Stimulated activated CD8-positive, alpha-beta memory T cell treated with anti-CD3 and anti-CD28 coated beads, Interleukin-2, amount 100 ng/mL, for 48 hours (primary cell): ENCODE results near the gene MARS2.
"Not testable (repeated sequence)": the region's sequence is repeated elsewhere in the genome, so short reads cannot be mapped to it uniquely, and the experiment has no call there.

Experiments used
- DNase-seq, 2 donors: peaks; one replicate each; pipeline ENCODE4 v3.0.0-alpha.2; 2020; ENCODE audit warnings: low read depth in 2 of 2

MARS2 gene

DNA sequence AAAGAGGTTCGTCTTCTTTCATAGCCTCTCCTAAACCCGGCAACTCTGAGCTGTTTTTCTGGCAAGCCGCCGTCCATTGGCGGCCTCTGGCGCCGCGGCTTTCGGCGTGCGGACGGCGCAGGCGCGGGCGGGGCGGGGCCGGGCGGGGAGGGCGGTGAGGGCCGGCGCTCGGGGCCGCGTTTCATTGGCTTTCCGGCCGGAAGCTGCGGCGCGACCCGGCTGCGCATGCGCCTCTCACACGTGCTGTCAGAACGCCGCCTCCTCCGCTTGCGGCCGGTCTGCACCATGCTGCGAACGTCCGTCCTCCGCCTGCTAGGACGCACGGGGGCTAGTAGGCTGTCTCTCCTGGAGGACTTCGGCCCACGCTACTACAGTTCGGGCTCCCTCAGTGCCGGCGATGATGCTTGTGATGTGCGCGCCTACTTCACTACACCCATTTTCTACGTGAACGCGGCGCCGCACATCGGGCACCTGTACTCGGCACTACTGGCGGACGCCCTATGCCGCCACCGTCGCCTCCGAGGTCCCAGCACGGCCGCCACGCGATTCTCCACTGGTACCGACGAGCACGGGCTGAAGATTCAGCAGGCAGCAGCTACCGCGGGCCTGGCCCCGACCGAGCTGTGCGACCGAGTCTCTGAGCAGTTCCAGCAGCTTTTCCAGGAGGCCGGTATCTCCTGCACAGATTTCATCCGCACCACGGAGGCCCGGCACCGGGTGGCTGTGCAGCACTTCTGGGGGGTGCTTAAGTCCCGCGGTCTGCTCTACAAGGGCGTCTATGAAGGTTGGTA is at the start of gene MARS2:
TSS of gene MARS2 (plus strand) at position 249 of the 791 bp plus-strand sequence. CDS start at position 286, 37 bp downstream.
- peak; percentile 90 to 91 for DNase-seq

DNA sequence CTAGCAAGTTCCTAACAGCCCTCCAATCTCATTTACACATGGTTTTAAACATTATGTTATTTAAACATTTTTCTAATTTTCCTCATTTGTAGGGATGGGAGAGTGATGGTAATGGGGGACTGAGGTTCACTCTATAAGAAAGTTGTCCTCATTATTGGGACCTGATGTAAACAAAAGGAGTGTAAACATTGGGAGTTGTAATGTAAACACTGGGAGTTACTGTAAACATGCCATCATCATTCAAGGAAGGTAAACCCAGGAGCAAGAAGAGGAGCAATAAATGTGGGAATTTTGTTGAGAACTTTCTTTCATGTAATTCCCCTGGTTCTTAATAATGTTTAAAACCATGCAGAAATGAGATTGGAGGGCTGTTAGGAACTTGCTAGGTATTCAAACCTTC is 47.6 kb upstream of the MARS2 start:
- DNase-seq: no peak

DNA sequence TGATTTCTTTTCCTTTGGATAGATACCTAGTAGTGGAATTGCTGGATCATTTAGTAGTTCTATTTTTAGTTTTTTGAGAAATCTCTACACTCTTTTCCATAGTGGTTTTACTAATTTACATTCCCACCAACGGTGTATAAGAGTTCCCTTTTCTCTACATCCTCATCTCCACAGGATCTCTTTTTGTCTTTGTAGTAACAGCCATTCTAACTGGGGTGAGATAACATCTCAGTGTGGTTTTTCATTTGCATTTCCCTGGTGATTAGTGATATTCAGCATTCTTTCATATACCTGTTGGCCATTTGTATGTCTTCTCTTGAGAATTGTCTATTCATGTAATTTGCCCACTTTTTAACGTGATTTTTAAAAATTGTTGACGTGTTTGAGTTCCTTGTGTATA is 43.5 kb upstream of the MARS2 start:
- no peak for DNase-seq

DNA sequence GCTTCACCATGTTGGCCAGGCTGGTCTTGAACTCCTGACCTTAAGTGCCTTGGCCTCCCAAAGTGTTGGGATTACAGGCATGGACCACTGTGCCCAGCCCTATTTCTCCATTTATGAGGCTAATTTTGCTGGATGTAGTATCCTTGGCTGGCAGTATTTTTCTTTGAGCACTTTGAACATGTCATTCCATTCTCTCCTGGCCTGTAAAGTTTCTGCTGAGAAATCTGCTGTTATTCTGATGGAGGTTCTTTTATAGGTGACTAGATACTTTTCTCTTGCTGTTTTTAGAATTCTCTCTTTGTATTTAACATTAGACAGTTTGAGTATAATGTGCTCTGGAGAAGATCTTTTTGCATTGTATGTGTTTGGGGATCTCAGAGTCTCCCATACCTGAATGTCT is 38.9 kb upstream of the MARS2 start:
- no peak for DNase-seq

DNA sequence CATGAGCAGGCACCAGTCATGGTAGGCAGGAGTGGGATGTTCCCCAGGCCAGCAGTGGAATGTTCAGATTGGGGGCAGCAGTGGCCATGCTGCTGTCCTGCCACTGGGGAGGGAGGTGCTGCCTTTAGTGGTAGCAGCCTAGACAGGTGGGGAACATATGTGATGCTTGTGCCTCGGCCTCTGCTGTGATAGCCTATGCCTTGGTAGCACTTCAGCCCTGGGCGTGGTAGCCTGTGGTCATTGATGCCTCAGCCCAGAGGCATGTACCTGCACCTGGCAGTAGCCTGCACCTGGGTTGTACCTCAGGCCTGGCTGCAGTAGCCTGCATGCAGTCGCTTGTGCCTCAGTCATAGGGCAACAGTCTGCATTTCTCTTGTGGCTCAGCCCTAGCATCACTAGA is 36.9 kb upstream of the MARS2 start:
- no peak for DNase-seq

DNA sequence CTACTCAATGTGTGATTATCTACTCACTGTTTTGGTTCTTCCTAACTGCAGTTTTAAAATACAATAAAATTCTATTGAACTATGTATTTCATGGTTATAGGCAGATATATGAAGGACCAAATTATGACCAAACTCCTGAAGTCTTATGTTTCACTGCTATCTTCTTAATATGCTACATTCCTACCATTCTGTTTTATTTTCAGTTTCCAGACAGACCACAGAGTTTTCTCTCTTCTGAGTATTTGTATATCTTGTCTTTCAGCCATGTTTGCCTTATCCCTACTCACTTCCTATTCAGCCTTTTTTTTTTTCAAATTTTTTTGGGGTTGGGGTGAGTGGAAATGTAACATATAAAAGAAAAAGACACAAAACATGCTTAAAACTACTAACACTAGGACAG is 36.1 kb upstream of the MARS2 start:
- DNase-seq: no peak

DNA sequence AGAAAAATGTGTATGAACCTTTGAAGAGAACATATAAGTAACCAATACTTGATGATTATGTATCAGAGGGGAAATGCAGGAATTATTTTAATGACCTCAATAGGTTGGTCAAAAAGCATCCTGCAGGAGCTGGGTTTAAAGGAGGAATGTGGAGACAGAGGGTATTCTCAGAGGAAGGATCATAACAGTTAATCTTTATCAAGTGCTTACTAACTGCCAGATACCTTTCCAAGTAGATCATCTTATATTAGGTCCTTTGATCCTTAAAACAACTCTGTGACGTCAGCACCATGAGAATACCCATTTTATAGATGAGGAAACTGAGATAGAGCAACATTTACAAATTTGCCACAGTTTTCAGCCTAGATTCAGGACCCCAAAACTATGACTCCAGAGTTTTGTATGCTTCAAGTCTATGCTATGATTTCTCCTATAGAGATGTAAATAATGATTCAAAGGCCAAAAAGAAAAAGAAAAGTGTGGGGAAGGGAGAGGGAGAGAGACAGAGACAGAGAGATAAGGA is 32.7 kb upstream of the MARS2 start:
- no peak for DNase-seq

DNA sequence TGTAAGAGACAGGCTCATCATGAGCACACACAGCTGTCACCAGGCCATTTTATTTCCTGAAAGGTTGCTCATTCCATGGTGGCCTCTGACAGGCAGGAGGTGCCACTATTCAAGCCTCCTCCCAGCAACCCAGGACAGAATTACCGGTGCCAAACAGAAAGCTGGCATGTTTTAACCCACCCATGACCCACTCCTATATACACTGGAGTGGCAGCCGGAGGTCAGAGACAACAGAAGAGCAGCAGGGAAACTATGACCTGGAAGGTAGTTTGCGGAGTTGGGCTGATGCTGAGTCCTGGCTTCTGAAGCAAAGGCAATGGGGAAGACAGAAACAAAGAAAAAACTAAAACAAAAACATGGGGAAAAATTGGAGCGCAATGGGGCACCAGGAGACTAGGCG is 32.1 kb upstream of the MARS2 start:
- DNase-seq: no peak

DNA sequence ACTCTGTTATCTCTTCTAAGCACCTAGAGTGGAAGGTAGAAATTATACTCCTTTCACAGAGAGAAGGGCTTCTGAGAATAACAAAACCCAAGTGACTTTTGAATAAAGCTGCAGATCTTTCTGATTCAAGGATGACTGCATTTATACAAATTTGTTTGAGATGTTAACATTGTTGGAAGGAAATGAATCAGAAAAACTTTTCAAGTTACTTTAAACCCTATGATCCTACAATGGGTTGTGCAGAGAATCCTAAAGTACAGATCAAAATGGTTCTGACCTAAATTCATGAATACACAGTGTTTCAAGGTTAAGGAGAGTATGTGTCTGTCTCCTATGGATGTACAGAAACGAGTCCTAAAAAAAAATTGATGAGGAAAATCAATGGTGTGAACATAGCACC is 31.6 kb upstream of the MARS2 start:
- DNase-seq: no peak

DNA sequence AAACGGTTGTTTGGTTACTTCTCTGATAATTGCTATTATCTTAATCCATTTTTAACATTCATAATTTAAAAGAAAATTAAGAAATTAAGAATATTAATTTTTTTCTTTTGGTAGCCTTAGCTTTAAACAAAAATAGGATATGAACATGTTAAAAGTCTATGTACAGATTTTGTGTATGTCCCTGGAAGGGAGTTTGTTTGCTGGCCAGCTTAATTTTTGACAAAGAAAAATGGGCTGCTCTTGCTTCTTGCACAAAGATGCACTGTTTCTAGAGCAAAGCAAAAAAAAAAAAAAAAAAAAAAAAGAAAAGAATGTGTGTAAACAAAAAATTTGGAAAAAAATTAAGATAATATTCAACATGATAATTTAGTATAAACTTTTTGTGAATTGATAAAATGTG is 31.1 kb upstream of the MARS2 start:
- DNase-seq: no peak

DNA sequence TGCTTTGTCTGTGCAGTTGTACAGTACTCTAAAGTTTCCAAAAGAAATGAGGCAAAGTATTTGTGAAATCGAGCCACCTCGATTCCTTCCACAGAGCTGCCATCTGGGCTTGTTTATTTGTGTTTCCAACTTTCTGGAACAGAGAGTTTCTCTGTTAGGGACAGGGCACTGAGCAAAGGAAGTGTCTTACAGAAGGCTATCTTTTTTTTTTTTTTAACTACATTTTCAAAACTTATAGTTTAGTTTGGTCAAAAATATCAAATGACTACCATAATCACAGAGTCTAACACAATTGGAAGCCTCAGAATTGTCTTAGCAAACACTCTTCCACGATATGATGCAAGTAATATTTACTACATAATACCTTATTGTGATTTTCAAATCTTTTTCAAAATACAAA is 30.6 kb upstream of the MARS2 start:
- DNase-seq: no peak

DNA sequence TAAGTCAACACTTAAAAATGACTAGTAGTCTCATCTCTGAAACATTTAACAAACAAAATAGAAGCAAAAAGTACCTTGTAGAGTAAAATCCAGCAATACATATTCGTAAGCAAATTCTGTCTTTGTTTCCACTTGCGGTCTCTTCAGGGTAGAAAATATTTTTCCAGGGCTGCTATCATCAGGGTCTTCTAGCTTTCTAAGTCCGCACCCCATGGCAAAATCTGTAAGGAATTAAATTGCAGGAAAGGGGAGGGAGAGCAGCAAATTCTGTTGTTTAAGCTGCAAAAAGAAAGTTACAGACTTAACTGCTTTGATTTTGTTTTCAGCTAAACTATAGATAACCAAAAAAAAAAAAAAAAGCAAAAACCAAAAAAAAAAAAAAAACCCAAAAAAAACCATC is 29.9 kb upstream of the MARS2 start, which contains the start of gene RFTN2:
TSS of gene RFTN2 (minus strand) at position 342 of the 400 bp plus-strand sequence. CDS start at position 213, 129 bp downstream.
- DNase-seq: no peak

DNA sequence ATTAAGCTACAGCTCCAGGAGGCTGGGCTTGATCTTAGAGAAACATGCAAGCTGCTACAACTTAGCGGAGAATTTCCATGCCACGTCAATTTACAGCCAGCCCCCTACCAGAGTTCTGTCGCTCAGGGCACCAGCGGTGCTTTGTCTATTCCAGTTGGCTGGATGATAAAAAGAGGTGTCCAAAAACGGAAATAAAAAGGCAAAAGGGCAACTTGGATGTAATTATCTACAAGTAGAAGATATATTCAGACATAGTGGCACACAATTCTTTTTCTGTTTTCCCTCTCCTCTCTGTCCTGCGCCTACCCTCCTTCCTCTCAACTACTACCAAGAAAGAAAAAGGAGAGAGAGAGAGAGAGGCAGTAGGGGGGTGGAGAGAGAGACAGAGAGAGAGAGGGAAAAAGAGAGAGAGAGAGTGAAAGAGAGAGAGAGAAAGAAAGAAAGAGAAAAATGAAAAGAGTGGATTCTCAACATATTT is 29.4 kb upstream of the MARS2 start:
- no peak for DNase-seq

DNA sequence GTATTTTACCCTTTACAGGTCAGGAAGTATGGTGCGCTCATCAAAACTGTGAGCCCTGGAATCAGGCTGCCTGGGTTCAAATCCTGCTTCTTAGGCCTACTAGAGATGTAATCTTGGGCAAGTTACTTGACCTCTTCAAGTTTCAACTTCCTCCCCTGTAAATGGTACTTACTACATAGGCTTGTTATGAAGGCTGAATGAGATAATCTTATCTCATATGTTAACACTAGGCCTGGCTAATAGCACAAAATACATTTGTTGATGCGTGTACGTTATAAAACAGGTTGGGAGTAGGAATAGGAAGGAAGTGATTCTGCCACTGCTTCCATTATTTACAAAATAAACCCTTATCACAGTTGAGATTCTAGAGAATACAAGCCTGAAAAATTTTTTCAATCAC is 28.1 kb upstream of the MARS2 start:
- DNase-seq: no peak

DNA sequence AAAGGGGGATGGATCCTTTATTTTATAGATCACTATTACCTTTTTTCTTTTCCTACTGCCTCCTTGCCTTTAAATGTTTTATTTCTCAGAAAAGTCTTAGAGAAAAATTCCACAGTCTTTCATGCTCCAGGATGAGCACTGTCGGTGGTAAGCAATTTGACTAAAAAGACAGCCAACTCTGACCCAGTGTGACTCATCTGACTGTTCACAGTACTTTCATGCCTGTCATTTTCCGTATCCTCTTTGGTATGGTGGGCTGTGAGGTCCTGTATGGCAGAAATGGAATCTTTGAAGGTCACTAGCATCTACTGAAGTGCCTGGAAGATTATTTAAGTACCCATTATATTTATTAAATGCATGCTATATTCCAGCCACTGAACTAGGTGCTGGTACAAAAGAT is 27.7 kb upstream of the MARS2 start:
- DNase-seq: no peak

DNA sequence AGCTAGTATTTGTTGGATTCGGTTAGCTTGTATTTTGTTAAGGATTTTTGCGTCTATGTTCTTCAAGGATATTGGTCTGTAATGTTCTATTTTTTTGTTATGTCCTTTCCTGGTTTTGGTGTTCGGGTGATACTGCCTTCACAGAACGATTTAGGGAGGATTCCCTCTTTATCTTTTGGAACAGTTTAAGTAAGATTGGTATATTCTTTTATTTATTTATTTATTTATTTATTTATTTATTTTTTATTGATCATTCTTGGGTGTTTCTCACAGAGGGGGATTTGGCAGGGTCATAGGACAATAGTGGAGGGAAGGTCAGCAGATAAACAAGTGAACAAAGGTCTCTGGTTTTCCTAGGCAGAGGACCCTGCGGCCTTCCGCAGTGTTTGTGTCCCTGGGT is 10.0 kb upstream of the MARS2 start:
- not testable (repeated sequence) for DNase-seq

DNA sequence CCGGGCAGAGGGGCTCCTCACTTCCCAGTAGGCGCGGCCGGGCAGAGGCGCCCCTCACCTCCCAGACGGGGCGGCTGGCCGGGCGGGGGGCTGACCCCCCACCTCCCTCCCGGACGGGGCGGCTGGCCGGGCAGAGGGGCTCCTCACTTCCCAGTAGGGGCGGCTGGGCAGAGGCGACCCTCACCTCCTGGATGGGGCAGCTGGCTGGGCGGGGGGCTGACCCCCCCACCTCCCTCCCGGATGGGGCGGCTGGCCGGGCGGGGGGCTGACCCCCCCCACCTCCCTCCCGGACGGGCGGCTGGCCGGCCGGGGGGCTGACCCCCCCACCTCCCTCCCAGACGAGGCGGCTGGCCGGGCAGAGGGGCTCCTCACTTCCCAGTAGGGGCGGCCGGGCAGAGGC is 9.2 kb upstream of the MARS2 start:
- not testable (repeated sequence) for DNase-seq

DNA sequence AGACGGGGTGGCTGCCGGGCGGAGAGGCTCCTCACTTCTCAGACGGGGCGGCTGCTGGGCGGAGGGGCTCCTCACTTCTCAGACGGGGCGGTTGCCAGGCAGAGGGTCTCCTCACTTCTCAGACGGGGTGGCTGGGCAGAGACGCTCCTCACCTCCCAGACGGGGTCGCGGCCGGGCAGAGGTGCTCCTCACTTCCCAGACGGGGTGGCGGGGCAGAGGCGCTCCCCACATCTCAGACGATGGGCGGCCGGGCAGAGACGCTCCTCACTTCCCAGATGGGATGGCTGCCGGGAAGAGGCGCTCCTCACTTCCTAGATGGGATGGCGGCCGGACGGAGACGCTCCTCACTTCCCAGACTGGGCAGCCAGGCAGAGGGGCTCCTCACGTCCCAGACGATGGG is 8.6 kb upstream of the MARS2 start:
- not testable (repeated sequence) for DNase-seq

DNA sequence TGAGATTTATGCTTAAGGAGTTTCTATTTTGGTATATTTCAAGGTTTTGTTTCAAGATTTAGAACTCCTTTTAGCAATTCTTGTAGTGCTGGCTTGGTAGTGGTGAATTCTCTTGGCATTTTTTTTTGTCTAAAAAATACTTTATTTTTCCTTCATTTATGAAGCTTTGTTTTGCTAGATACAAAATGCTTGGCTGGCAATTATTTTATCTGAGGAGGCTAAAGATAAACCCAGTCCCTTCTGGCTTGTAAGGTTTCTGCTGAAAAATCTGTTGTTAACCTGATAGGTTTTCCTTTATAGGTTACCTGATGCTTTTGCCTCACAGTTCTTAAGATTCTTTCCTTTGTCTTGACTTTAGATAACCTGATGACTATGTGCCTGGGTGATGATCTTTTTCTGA is 5.4 kb upstream of the MARS2 start:
- not testable (repeated sequence) for DNase-seq

DNA sequence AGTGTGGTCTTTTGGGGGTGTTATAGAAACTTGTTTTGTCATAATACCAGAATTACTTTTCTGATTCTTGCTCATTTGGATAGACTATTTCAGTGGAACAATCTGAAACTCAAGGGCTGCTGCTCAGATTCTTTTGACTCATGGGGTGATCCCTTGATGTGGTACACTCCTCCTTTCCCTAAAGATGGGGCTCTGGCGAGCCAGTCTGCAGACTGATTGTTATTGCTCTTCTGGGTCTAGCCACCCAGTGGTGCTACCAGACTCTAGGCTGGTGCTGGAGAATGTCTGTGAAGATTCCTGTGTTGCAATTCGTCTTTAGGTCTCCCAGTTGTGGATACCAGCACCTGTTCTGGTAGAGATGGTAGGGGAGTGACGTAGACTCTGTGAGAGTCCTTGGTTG is 4.2 kb upstream of the MARS2 start:
- no peak for DNase-seq

DNA sequence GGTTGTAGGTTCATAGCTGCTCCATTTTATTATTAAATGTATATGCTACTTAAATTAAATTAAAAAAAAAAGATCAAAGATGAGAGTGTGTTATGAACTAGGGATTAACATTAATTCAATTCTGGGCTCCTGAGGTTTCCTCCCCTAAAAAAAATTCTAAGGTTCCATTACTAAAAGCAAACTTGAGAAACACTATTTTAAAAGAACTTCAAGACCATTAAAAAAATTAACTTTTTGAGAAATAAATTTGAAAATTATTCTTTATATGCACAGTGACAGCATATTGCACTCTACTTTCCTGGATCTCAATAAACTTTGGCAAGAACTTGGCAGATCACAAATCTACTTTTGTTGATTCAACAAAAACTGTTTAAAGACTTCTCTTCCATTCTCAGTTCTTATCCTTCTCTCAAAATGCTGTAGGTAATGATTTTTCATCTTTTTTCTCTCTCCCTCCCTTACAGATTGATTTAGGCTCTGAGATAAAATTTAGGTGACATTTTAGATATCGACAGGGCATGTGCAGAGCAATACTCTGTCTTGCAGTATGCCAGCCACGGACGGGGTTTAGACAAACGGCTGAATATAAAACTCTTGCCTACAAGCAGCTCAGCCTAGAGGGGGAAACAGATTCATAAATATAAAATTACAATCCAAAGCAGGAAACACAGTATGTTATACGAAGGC is 592 bp upstream of the MARS2 start:
- no peak for DNase-seq

DNA sequence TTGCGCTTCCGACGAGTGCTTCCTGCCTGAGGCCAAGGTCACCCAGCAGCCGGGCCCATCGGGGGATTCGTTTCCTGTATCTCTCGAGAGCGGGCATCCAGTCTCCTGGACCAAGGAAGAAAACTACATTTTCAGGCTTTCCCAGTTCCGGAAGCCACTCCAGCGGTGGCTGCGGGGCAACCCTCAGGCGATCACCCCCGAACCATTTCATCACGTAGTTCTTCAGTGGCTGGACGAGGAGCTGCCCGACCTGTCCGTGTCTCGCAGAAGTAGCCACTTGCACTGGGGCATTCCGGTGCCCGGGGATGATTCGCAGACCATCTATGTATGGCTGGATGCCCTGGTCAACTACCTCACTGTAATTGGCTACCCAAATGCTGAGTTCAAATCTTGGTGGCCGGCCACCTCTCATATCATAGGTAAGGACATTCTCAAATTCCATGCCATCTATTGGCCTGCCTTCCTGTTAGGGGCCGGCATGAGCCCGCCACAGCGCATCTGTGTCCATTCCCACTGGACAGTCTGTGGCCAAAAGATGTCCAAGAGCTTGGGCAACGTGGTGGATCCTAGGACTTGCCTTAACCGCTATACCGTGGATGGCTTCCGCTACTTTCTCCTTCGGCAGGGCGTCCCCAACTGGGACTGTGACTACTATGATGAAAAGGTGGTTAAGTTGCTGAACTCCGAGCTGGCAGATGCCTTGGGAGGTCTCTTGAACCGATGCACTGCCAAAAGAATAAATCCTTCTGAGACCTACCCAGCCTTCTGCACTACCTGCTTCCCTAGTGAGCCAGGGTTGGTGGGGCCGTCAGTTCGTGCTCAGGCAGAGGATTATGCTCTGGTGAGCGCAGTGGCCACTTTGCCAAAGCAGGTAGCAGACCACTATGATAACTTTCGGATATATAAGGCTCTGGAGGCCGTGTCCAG is 1.0 kb downstream of the MARS2 start:
- DNase-seq: no peak
